Sciatic nerve (tissue), 2 donors: ENCODE measurements around the gene SAMD11. TPM values are rescaled to one million over a fixed set of nuclear protein-coding genes. Genes with fewer than 3 reads are reported as not detected.
A peak's percentile ranks its signal among the peaks of the same experiment; 100 is the strongest.

Source experiments
- ATAC-seq: fragments of 200-7000 bp; cut with Tn5 transposase; one replicate; pipeline ENCODE4 v1.9.1; 2020; ENCODE audit warnings: mild to moderate bottlenecking, moderate library complexity
- DNase-seq: peaks from one replicate; pipeline ENCODE4 v3.0.0-alpha.2; 2020; ENCODE audit warnings: low spot score
- intact Hi-C: fragments of 100-400 bp; cut with DNase I; formaldehyde crosslinking; loops from one replicate; pipeline ENCODE4 v1.14.2; 2022
- total RNA-seq: library from RNA; stranded (reverse); fragmentation: NEBNext Ultra II Directional; extraction: Animal tissue kit (Norgen Biotek cat#: 25700); gene quantifications from one replicate; pipeline ENCODE4 v1.2.1, GENCODE V29; 2021
- donor health status: DM: no; HTN: no; CAD: no.
- donor health status: DM: no; HTN: no; CAD: no.

Gene SAMD11
- total RNA-seq, 1 donor from 2014 or later: 6.4 TPM

DNA sequence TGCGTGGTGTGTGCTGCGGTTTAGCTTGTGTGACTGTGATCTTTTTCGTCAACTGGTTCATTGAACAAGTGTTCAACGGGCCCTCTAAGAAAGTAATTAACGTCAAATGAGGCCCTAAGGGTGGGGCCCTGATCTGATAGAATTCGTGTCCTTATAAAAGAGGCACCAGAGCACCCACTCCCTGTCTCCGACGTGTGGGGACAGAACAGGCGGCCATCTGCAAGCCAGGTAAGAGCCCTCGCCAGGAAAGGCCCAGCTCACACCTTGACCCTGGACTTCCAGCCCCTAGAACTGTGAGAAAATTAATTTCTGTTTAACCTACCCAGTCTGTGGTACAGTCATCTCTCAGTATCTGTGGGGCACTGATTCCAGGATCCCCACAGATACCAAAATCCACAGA lies 20.4 kb upstream of the SAMD11 start:
- no peak for ATAC-seq
- intact Hi-C loops: no loop called here
- no peak for DNase-seq

DNA sequence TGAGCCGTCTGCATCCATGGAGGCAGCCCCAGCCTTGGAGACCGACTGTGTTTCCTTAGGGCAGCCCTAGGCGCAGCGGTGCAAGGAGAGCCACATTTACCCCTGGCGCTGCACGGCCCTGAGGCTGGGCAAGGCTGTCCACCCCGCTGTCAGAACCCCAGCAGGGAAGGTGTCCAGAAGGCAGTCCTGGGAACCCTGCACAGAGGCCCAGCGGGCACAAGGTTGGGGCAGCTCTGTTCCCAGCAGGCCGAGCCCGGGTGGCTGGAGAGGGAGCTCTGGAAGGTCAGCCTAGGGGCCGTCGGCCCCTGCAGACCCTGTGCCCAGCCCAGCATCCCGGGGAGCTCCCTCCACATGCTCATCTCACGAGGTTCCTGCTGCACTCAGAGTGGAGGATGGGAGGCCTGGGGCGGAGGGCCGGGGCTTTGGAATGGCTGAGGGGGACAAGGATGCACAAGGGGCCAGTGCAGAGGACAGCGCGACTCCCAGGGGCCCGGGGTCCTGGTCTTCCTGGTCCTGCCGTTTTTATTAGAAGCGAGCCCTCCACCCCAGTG lies 19.9 kb upstream of the SAMD11 start:
- intact Hi-C loops: no loop called here
- DNase-seq: no peak
- ATAC-seq: peak; percentile 16

DNA sequence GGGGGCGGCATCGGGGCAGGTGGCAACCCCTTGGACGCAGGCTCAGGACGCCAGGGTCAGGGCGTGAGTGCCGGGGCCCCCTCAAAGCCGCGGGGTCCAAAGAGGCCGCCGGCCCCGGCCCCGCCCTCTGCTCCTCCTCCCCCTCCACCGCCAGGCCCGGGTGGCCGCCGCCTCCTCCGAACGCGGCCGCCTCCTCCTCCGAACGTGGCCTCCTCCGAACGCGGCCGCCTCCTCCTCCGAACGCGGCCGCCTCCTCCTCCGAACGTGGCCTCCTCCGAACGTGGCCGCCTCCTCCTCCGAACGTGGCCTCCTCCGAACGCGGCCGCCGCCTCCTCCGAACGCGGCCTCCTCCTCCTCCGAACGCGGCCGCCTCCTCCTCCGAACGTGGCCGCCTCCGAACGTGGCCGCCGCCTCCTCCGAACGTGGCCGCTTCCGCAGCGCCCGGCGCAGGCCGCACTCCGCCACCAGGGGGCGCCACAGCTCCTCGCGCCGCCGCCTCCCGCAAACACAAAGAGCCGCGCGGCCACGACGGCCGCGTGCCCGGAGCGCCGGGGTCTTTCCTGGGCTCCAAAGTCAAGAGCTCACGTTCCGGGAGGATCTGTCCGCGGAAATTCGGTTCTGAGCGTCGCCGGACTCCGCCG lies 19.3 kb upstream of the SAMD11 start:
- ATAC-seq (peak; percentile 77), DNase-seq (peak; percentile 87)
- intact Hi-C loops: no loop called here

DNA sequence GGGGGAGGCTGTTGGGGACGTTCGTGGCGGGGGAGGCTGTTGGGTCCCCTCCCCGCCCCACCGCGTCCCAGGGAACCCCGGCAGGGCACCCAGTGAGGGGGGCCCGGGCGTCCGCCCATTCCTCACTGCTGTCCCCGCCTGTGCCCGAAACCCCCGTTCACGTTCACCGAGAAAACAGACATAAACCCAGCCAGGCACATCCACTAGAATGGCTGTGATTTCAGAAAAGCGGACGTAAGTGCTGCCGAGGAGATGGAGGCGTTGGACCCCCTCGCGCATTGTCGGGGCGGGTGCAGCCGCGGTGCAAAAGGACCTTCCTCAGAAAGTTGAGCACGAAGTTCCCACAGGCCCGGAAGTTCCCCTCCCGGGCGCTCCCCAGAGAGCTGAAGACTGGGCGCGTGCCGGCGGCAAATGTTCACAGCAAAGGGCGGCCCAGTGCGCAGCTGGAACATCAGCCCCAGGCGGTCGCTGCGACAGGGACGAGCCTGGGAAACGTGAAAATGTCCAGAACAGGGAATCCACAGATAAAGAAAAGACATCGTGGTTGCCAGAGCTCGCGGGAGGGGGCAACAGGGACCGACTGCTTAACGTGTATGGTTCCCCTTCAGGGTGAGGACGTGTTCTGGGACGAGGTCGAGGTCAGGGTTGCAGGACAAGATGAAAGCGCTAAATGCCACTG lies 18.5 kb upstream of the SAMD11 start:
- DNase-seq (peak; percentile 70), ATAC-seq (peak; percentile 57)
- intact Hi-C loops: no loop called here

DNA sequence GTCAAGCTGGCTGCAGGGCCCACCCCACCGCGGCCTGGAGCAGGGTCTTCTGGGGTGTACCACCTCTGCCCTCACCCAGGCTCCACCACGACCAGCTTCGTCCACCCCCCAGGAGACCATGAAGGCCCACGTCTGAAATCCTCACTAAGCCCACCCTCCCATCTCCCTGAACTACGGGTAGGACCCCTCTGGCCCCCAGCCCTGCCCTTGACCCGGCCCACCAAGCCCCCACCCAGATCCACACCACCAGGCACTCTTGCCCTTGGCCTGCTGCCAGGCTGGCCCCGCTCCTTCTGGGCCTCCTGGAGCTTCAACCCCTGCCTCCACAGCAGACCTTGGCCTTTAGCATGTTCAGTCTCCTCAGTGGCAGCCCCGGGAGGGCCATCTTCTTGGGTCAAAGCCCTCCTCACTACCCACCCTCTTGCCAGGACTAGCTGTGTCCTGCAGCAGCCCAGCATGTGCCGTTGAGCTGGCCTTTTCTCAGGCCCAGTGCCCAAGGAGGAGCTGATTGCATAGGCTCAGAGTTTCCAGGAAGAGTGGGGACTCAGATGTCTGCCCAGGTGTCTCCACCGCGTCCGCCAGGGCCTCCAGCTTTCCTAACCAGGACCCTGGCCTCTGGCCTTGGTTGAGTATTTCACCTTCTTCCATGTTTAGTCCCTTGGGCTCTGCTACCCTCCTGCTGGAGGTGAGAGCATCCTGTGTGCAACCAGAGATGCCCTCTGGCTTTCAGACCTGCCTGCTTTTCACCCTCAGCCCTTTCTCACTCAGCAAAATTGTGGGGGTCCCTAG lies 17.7 kb upstream of the SAMD11 start:
- ATAC-seq (no peak), DNase-seq (peak; percentile 62)
- intact Hi-C loops: no loop called here

DNA sequence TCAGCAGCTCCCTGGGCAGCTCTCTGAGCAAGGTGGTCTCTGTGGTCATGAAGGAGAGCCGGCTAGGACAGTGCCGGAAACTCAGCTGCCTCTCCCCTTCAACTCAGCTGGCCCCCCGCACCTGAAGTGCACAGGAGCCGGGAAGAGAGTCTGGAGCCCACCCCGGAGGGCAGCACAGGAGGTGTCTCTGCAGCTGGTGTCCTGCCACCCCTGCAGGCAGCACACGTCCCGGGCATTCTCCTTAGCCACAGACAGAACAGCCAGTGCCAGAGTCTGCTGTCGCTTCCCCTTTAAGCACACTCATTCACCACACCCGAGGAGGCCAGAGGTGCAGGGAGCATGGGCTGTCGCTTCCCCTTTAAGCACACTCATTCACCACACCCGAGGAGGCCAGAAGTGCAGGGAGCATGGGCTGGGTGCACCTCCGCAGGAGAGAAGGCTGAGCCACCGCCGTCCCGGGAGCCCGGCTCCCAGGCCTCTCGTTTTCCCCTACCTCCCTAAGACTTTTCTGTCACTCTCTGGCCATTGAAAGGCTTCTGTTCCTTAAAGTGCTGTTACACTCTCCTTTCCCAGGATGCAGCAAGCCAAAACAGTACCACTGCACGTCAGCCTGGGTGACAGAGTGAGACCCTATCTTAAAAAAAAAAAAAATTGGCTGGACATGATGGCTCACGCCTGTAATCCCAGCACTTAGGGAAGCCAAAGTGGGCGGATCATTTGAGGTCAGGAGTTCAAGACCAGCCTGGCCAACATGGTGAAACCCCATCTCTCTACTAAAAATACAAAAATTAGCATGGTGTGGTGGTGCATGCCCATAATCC lies 16.9 kb upstream of the SAMD11 start:
- DNase-seq: peak; percentile 58
- ATAC-seq: no peak
- intact Hi-C loops: no loop called here

DNA sequence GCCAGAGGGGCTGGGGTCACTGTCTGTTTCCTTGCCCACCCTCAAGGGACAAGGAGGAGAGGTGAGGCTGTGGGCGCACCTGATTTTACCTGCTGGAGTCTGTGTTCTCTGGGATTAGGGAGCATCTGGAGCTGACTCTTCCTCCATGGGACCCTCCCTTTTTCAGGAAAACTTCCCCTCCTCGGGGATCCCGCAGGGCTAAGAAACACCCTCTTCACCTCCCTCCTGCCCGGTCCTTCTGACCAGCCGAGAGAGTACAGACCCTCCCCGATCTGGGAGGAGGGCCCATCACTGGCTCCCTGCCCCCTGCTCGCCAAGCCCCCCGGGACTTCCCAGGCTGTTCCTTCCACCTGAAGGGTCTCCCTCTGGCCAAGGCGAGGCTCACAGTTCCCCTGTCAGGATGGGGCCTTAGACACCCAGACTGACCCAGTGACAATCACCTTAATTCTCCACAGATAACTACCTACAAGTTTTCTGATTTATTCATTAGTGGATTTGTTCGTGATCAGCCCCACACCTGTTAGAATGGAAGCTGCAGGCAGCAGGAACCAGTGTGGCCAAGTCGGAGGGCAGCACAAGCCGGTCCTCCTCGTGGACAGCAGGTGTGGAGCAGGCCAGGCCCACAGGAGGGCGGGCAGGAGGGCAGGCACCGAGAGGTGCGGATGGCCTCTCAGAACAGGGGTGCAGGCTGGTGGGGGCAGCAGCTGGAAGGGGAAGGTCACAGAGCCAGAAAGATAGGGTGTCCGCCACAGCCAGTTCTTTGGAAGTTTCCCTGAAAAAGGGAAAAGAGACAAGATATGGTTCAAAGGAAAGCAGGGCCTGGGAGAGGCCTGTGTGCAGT lies 15.9 kb upstream of the SAMD11 start:
- intact Hi-C loops: no loop called here
- DNase-seq (peak; percentile 56), ATAC-seq (no peak)

DNA sequence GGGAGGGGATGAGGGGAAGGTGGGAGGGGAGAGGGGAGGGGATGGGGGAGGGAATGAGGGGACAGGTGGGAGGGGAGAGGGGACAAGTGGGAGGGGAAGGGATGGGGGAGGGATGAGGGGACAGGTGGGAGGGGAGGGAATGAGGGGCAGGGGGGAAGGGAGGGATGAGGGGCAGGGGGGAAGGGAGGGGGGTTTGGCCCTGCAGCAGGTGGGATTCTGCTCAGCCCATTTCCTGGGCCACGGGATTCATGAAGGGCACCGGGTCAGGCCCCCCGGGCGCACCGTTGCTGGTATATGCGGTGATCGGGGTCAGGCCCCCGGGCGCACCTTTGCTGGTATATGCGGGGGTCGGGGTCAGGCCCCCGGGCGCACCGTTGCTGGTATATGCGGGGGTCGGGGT lies 15.1 kb upstream of the SAMD11 start:
- intact Hi-C loops: no loop called here
- ATAC-seq (no peak), DNase-seq (no peak)

DNA sequence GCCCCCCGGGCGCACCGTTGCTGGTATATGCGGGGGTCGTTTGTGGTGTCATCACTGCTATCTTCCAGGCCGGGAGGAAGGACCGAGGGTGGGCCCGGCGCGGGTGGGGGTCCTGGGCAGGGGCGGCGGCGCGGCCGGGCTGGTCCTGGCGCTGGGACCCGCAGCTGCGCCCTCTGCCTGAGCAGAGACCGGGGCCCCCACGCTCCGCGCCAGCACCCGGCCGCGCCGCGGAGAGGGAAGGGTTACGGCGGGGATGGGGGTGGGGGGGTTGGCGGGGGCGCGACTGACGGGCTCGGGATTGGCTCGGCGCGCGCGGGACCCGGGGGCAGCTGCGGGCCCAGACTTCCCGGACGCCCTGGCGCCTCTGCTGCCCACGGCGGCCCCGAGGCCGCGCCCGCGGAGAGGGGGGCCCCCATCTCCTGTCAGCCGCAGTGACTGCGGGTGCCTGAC lies 13.8 kb upstream of the SAMD11 start:
- DNase-seq (no peak), ATAC-seq (no peak)
- intact Hi-C loops: no loop called here

DNA sequence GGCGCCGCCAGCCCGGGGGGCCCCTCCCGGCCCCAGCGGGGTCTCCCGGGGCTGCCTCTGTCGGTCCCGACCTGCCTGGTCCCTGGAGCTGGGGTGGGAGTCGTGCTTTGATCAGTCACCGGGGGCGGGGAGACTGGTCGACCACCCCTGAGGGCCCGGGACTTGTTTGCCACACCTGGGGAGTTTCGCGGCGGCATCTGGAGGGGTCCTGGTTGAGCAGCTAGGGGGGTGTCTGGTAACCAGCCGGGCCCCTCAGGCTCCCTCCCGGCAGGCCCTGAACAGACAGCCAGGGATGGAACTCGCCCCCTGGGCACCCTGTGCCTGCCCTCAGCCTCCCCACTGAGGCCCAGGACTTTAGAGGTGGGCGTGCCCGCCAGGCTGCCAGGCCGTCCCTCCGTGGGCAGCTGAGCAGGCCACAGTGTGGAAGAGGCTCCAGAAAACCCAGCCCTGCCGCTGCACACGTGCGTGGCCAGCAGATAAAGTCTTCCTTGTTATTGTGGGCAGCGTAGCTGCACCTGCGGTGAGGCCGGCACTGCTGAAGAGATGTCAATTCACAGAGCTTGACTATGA lies 13.3 kb upstream of the SAMD11 start:
- intact Hi-C loops: no loop called here
- ATAC-seq (no peak), DNase-seq (peak; percentile 60)

DNA sequence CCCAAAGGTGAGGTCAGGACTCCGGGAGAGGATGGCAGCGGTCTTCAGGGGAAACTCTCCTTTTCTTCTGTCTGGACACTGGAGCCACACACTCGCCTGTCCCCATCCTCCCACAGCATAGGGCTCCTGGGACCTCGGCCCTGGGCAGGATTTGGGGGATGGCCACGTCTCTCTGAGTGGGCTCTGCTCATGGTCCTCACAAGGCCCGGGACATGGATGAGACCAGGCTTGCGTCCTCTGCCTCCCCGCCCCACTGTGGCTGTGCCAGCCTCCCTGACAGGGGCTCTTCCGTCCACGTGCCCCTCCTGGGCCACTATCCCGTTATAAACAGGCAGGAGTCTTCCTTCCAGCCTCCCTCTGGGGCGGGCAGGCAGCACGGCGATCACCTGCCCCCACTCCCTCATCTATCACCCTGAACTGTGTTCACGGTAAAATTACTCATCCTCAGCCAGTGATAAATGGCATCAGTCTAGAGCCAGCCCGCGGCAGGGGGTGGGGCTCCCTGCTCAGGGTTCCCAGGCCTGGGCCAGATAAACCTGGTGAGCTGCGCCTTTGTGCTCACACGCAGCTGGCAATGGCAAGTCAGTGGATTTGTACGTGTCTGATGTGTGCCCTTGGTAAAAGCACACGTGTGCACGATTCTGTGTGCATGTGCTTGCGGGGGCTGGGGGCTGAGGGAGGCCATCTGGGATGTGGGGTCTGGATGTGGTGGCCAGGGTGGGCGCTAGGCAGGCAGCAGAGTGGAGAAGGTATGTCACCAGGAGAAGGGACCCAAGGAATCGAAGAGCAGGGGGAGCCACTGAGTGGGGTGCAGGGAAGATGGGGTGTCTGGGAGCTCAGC lies 12.6 kb upstream of the SAMD11 start:
- DNase-seq (no peak), ATAC-seq (no peak)
- intact Hi-C loops: no loop called here

DNA sequence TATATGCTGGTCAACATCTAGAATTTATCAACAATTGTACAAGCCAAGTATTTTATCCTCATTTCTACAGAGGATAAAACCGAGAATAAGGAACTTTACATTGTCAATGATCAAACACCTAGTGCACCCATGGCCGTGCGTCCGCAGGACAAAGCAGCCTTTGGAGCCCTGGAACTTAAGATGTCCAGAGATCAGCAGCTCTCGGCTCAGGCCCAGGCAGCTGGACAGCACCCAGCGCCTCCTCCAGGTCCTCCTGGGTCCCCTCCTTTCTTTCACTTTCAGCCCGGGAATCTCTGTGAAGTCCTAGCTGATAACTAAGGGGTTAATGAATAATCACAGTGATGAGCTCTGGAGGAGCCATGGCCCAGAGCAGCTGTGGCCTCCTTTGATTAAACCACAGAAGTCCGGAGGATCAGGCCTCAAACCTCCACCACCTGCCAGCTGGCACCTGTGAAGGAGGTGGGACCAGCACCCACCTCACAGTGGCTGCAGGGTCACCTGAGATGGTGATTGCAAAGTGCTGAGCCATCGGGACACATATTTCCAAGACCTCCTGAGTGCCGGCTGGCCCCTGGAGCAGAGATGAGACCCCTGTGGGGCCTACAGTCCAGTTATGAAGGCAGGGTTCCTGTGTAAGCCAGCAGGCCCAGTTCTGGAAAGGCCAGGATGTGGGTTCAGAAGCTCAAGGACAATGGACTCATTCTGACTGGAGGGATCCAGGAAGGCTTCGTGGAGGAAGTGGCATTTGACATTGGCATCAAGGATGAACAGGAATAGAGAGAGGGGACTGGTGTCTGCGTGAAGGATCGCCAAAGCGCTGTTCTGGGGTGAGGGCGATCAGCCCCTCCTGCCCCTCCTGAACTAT lies 11.6 kb upstream of the SAMD11 start:
- ATAC-seq: no peak
- DNase-seq: no peak
- intact Hi-C loops: no loop called here

DNA sequence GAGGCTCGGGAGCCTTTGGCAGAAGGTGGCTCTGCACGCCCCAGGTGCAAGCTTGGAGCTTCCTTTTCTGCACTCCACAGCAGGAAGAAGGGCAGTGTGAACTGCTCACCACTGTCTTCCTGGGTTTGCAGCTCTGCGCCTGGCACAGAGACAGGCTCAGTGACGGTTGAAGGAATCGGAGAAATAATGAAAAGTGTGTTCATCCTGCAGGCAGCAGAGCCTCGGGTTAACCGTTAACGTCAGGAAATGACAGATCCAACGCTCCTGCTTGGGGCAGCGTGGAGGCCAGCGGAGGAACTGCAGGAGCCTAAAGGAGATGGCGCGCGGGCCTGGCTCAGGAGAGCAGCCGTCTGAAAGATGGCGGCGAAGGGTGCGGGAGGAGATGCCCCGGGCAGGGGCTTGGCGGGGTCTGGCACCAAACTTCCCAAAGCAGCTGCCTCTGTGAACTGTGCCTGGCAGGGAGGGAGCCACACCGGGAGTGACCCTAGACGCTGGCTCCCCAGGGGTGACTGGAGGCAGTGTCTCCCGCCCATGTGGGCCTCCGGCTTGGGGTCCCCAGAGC lies 10.9 kb upstream of the SAMD11 start:
- ATAC-seq: no peak
- DNase-seq: no peak
- intact Hi-C loops: no loop called here

DNA sequence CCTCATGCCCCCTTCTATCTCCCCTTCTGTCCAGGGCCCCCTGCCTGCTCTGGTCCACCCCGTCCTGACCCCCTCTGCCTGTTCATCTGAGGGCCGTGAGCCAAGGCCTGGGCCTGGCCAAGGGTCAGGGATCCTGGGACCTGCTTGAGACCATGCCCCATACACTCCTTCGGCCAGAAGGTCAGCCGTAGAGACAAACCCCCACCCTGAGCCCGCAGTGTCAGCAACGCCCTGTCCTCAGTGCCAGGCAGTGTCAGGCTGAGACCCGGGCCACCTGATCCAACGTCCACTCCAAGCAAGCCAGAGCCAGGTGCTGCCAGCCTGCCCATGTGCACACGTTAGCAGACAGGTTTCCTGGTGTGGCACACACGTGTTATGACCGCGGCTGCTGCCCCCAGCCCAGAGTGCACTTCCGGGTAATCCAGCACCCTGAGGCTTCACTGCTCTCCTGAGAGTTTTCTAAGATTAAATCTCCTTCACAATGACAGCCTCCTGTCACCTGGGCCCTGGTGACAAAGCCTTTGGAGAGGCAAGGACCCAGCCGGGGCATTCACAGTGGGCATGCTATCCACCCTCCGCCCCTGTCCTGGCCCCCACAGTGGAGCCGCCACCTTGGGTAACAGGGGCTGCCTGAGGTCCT lies 10.1 kb upstream of the SAMD11 start:
- DNase-seq: no peak
- intact Hi-C loops: no loop called here

DNA sequence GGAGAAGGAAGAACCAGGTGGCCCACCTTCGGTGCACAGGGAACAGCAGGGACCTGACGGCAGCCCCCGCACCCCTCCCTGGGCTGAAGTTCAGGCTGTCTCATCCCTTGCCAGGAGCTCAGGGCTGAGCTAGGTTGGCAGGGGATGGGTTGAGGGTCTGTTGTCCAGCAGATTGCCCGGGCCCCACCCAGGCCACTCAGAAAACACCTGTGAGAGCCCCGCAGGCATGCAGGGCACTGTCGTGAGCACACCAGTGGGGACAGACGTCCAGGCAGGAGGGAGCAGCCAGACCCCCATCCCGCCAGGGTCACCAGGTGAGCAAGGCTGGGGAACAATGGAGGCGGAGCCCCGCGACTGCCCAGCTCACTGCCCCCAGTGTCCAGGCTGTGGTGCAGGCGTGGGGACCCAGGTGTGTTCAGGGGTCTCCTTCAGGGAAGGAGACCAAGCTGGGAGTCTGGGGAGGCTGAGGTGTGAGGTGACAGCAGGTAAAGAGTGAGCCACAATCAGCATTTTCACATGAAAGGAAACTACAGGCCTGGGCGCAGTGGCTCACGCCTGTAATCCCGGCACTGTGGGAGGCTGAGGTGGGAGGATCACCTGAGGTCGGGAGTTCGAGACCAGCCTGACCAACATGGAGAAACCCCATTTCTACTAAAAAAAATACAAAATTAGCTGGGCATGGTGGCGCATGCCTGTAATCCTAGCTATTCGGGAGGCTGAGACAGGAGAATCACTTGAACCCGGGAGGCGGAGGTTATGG lies 9.4 kb upstream of the SAMD11 start:
- no peak for DNase-seq
- no peak for ATAC-seq
- intact Hi-C loops: no loop called here

More for the DNA sequence above, 10.1 kb upstream of the SAMD11 start:
- ATAC-seq: no peak
